ENCODE measurements around the gene PRSS57. TPM values are rescaled to one million over a fixed set of nuclear protein-coding genes. Genes with fewer than 3 reads are reported as not detected.

PRSS57 gene
- total and polyA plus RNA-seq, 2 of the 13 experiments (the other 11 are each of a cell fraction or from before 2014, with no cell fraction given): 0.12 TPM; not detected in 1

- TF ChIP-seq HES4 (CRISPR knock-in tag; IDR thresholded peaks at IDR 0.05; ENCODE audit: borderline replicate concordance) (peak; percentile 75; the same call in 1 of the 2 replicates), ZFY (CRISPR knock-in tag; IDR thresholded peaks at IDR 0.05) (peak; percentile 79), SP4 (CRISPR knock-in tag; IDR thresholded peaks at IDR 0.05) (peak; percentile 71), KMT2A (CRISPR knock-in tag; IDR thresholded peaks at IDR 0.05) (0 out of 2 replicates have a peak, but pooled peaks have one; percentile 50), ARID4A (CRISPR knock-in tag; IDR thresholded peaks at IDR 0.05; ENCODE audit: borderline replicate concordance) (peak; percentile 70), ELF1 (CRISPR knock-in tag; IDR thresholded peaks at IDR 0.05) (peak; percentile 49), KDM5B (CRISPR knock-in tag; IDR thresholded peaks at IDR 0.05; ENCODE audit: borderline replicate concordance) (peak; percentile 80; the same call in 1 of the 2 replicates), PITX1 (CRISPR knock-in tag; IDR thresholded peaks at IDR 0.05) (peak; percentile 40; the same call in 1 of the 2 replicates), MEF2D (CRISPR knock-in tag; IDR thresholded peaks at IDR 0.05) (peak; percentile 38; the same call in 1 of the 2 replicates), ZNF547 (CRISPR knock-in tag; IDR thresholded peaks at IDR 0.05) (peak; percentile 71; the same call in 1 of the 2 replicates), IRF2 (CRISPR knock-in tag; IDR thresholded peaks at IDR 0.05) (peak; percentile 61), ZNF335 (CRISPR knock-in tag; IDR thresholded peaks at IDR 0.05) (0 out of 2 replicates have a peak, but pooled peaks have one; percentile 51), PHF21A (CRISPR knock-in tag; IDR thresholded peaks at IDR 0.05) (peak; percentile 38; the same call in 1 of the 2 replicates), ZSCAN12 (CRISPR knock-in tag; IDR thresholded peaks at IDR 0.05) (0 out of 2 replicates have a peak, but pooled peaks have one; percentile 33), TEAD2 (CRISPR knock-in tag; IDR thresholded peaks at IDR 0.05) (0 out of 2 replicates have a peak, but pooled peaks have one; percentile 31), RFXANK (CRISPR knock-in tag; IDR thresholded peaks at IDR 0.05) (no peak), ZNF713 (CRISPR knock-in tag; IDR thresholded peaks at IDR 0.05) (0 out of 2 replicates have a peak, but pooled peaks have one; percentile 93), ZNF24 (IDR thresholded peaks at IDR 0.05) (peak; percentile 42; the same call in 1 of the 2 replicates), ZNF552 (CRISPR knock-in tag; IDR thresholded peaks at IDR 0.05; ENCODE audit: borderline replicate concordance) (0 out of 2 replicates have a peak, but pooled peaks have one; percentile 38), ZKSCAN8 (CRISPR knock-in tag; IDR thresholded peaks at IDR 0.05; ENCODE audit: borderline replicate concordance) (peak; percentile 75; the same call in 1 of the 2 replicates), GFI1 (CRISPR knock-in tag; IDR thresholded peaks at IDR 0.05; ENCODE audit: borderline replicate concordance) (peak; percentile 60; the same call in 1 of the 2 replicates), ELF3 (CRISPR knock-in tag; IDR thresholded peaks at IDR 0.05) (peak; percentile 56; the same call in 1 of the 2 replicates), TCF12 (IDR thresholded peaks at IDR 0.05) (no peak), TCF12 (CRISPR knock-in tag; IDR thresholded peaks at IDR 0.05) (0 out of 2 replicates have a peak, but pooled peaks have one; percentile 62)
- TF ChIP-seq, protein P1, sequence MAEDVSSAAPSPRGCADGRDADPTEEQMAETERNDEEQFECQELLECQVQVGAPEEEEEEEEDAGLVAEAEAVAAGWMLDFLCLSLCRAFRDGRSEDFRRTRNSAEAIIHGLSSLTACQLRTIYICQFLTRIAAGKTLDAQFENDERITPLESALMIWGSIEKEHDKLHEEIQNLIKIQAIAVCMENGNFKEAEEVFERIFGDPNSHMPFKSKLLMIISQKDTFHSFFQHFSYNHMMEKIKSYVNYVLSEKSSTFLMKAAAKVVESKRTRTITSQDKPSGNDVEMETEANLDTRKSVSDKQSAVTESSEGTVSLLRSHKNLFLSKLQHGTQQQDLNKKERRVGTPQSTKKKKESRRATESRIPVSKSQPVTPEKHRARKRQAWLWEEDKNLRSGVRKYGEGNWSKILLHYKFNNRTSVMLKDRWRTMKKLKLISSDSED (CRISPR knock-in tag; IDR thresholded peaks at IDR 0.05): no peak
Measured at GRCh38 chr19:664913-665443, 30.3 kb downstream of the PRSS57 start (continued).

All from HepG2 (cell line).